HG03342 (cell line): ENCODE data around the gene GJA5.

Source experiments
- ATAC-seq: cut with Tn5 transposase; IDR thresholded peaks from one replicate; pipeline ENCODE4 v1.9.1; 2021; ENCODE audit warnings: mild to moderate bottlenecking, moderate library complexity; ENCODE audit not compliant: unreplicated experiment

Gene GJA5

DNA sequence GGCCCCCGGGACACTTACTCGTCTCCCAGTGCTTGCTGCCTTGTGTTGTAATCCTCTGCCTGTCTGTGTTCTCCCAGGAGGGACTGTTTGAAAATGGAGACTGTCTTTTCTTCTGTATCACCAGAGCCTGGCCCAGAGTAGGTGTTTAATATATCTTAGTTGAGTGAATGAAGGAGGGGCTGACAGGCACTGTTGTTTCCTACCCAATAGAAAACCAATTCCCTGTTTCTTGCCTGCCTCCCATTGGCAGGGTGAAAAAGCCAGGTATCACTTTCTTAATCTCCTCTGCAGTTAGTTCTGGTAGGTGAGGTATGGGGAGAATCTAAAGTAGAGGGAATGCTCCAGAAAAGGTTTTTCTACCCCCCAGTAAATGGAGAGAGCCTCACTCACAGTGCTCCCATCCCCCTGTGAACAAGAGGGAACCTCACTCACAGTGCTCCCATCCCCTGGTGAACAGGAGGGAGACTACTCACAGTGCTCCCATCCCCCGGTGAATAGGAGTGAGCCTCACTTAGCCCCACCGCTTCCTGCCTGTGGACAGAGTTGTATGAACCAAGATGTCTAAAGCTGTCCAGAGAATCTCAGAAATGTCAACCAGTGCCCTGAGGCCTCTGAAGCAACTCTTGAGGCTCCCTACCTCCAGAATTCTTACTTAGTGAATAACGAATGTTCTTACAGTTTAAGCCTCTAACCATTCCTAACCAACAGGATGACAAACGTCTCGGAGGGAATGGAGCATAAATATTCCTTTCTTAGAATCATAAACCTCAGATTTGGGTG lies at the start of gene GJA5:
GJA5 (minus strand) TSS at position 122 of the 780 bp plus-strand sequence. CDS start 1,364 bp downstream, outside the sequence.
- no peak for ATAC-seq

DNA sequence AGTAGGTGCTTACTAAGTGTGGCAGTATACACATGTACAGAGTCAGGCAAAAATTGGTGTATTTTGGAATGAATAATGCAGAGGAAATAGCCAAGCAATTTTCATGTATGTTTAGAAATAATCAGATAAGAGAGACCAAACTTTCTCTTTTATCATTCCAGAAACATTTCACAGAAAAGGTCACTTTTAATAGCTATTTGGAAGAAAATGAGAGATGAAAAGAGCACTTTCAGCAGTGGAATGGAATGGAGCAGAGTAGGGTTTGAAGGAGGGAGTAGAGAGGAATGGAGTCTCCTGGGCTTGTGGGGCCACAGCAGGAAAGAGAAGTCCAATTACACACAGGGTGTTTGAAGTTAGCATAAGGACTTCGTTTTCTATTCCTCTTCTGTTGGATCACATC lies 48.8 kb upstream of the GJA5 start:
- no peak for ATAC-seq

DNA sequence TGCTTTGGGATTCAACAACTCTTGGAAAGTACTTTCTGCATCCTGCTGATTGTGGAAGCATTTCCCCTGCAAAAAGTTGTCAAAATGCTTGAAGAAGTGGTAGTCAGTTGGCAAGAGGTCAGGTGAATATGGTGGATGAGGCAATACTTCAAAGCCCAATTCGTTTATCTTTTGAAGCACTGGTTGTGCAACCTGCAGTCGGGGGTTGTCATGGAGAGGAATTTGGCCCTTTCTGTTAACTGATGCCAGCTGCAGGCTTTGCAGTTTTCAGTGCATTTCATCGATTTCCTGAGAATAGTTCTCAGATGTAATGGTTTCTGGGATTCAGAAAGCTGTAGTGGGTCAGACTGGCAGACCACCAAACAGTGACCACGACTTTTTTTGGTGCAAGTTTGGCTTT lies 47.6 kb upstream of the GJA5 start:
- no peak for ATAC-seq

DNA sequence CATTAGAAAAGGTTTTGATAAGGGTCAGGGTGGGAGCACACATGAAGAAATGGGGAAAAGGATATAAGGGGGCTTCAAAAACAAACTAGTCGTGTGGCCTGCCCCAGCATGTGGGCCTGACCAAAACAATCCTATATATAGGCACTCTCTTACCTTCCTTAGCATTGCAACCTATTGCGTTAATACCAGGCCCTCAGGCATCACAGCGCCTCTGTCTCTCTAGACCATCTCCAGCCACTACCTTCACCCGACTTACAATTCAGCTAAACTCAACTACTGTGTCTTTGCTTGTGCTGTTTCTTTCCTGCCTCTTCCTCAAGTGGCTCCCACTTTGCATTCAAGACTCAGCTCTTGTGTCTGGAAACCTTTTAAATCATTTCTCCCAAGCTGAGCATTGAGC lies 47.0 kb upstream of the GJA5 start:
- ATAC-seq, result no peak

DNA sequence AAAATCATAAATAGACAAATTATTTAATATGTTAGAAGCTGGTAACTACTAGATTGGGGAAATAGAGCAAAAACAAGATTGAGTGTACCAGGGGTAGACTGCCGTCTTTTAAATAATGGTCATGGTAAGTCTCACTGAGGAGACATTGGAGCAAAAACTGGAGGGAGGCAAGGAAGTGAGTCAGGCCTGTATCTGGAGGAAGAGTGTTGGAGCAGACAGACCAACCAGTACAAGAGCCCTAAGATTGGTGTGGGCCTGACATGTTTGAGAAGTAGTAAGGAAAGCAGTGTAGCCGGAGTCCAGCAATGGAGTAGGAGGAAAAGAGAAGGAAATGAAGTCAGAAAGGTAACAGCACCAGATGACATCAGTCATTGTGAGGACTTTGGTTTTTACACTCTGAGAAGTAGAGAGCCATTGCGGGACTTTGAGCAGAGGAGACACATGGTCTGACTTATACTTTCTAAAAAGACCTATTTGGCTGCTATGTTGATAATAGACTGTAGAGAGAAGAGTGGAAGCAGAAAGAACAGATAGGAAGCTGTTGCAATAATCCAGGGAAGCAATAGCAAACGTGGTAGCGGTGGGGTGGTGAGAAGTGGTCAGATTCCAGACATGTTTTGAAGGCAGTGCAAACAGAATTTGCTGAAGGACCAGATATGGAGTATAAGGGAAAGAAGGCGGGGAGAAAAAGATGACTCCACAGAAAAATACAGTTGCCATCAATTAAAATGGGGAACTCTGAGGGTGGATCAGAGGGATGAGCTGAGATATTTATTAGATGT lies 44.7 kb upstream of the GJA5 start:
- ATAC-seq, result no peak

DNA sequence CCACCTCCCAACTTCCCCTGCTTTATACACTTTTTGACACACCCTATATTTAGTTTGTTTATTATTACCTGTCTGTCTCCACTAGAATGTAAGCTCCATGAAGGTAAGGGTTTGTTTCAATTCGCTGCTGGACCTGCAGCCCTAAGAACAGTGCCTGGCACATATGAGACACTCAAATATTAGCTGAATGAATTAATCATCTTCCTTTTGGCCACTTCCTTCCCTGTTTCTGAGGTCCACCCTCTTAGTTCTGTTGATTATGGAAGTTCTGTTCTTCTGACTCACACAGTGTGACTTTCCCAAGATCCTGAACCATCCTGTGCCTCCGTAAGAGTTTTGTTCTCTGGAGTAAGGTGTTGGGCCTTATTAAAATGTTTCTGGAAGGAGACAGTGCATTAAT lies 40.4 kb upstream of the GJA5 start:
- ATAC-seq, result no peak

DNA sequence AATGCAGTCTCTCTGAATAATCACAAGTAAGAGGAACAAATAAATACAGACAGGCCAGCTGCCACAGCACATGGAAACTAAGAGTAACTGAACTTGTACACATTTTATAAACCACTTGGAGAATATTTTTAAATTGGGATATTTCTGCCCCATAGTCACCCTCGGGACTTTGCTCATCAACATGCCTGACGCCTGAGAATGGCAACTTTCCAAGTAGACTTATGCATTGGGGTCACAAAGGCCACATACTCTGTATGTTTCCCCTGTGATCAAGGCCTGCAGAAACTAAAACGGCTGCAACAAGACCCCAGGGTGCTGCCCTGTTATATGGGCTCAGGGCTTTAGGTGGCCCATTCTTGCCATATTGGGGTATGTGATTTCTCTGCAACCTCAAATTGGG lies 38.3 kb upstream of the GJA5 start:
- no peak for ATAC-seq

DNA sequence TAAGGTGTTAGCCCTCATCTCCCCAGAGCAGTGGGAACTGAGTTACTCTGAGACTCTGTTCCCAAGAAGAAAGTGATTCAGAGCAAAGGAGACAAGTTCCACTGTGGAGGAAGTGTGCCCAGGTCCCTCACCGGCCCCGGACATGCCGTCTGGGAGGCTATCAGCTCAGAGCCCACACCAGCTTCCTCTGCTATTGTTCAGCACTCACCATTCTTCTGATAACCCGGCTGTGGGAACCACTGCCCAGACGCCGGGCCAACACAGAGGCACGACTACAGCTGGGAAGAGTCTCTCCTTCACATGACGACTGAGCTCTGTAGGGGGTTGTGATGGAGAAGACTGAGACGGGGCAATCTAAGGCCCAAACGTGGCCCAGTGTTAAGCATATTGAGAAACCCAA lies 34.2 kb upstream of the GJA5 start:
- no peak for ATAC-seq

DNA sequence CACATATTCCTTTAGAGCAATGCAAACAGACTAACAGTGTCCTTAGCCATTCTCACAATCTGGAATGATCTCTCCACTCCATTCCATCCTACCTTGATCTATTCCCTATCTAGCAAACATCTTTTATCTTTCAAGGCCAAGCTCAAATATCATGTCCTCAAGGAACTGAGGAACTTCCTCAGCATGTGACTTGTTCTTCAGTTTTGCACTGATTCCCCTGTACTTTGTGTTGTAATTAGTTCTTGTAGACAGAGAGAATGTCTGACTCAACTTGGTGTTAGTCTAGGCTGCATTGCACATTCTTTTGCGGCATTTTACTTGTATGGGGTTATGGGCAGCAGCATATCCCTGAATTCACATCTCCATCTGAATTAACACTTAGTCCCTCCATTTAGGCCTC lies 31.5 kb upstream of the GJA5 start:
- no peak for ATAC-seq

DNA sequence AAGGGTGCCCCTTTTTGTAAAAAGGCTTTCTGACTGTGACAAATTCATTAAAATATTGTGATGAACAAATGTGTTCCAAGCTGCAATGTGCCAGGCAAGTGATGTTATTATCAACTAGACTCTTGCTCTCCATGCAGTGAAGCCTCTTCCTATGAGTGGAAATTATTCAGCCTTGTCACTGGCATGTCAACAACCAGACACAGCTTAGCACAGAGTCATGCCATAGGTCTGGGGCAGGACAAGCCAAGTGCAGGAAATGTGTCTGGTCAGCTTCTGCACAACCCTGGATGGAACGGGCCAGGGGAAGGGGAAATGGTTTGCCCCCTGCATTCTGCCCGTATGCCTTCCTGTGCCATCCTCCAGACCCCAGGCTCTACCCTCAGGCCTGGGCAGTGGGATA lies 27.4 kb upstream of the GJA5 start:
- ATAC-seq, result no peak

DNA sequence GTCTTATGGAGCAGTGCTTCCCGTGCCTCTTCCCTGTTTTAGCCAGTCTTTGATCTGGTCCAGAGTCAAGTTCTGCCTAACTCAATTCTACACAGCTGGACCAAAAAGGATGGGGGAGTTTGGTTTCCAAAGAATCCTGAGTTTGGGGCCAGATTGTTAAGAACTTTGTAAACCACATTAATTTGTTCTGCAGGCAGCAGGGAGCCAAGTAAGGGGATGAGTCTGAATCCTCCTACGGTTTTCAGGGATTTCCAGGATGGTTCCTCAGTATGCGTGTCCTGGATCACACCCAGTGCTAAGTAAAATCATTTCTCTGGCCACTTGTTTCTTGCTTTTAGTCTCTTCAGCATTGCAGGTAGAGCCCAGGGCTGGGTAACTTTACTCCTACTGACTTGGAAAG lies 26.1 kb upstream of the GJA5 start:
- no peak for ATAC-seq

DNA sequence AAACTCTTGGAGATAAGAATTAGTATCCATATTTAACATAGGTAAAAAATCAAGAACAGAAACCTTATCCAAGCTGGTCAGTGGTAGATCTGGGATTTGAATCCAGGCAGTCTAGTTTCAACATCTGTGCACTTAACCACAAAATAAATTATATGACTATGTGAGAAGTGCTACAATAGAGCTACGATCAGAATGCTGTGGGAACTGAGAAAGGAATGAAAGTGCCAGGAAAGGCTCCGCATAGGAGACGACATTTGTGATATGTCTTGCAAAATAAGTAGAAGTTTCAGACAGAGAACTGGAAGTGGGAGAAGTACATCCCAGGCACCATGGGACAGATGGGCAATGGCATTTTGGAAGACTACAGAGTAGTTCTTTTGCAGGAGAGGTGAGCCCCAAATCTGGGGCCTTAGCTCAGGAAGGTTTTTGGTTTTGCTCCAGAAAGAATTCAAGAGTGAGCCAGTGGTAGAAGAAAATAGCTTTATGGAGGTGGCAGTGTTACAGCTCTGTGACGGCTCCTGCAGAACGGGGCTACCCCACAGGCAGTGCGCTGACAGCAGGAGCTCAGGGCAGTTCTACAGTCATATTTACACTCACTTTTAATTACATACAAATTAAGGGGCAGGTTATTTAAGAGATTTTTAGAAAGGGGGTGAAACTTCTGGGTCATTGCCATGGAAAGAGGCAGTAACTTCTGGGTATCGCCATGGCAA lies 25.5 kb upstream of the GJA5 start:
- no peak for ATAC-seq

DNA sequence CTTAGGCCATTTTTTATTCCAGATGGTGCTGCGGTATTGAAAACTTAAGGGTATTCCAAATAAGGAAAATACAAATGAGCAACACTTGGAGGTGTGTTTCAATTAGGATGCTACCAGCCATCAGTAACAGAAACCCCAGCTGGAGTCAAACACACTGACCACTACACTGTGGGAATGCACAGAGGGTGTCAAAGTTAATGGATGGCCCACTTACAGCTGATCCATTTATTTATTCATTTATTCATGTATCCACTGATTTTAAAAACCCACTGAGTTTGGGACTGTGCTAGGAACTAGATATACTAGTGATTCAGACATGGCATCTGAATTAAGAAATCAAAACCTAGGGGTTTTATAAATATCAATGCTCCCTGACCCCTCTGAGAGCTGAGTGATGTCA lies 24.5 kb upstream of the GJA5 start:
- ATAC-seq, result no peak

DNA sequence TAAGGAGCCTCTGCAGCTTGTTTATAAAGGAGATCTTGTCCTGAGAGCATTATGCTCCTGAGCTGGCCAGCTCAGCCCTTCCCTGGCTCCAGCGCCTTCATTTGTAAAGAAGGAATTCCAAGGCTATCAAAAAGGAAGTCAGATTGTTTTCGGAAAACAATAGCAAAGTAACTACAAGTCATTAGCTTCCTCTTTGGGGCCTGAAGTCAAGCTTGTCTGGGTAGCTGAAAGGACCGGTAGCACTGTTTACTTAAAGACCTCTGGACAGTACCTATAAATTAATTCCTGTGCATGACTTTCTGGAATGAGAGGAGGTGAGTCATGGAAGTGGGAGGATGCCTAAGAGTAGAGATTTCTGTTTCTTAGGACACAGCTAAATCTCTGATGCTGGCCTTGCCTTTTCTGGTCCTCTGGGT lies 20.7 kb upstream of the GJA5 start:
- ATAC-seq, result no peak

DNA sequence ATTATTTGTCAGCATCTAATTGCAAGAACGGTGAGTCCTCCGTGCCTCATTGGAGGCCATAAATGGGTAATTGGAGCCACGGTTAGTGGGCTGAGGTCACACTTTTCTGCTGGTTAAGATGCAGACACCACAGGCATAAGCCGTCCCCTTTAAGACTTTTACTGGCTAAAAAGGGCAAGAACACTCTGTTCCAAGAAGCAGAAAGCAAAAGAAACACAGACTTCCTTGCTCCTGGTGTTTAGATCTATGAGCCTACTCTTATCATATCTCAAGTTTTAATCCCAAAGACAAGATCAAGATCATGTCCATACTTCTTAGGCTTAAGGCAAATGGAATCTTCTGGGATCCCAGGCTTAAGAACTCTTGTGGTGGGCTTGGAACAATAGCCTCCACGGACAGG lies 17.3 kb upstream of the GJA5 start:
- ATAC-seq, result no peak

DNA sequence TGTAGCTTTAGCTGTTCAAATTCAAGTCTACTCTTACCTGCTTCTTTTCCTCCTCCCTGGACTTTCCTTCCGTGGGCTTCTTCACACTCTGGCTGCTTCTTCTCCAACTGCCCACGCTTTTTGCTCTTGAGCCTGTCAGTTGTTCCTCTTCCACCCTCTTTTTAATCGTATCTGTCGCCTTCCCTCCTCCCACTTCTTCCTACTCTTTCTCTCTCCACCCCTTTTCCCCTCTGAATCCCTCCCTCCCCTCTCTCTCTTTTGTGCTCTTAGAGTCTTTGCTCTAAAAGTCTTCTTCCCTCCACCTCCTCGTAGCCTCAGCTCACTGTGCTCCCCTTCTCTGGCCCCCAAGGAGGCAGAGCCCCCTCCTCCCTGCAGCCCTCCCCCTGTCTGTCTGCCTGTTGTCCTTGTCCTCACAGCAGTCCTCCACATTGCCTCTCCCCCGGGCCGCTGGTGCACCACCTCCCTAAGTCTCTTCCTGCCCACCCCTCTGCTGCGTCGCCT lies 12.9 kb upstream of the GJA5 start:
- no peak for ATAC-seq

DNA sequence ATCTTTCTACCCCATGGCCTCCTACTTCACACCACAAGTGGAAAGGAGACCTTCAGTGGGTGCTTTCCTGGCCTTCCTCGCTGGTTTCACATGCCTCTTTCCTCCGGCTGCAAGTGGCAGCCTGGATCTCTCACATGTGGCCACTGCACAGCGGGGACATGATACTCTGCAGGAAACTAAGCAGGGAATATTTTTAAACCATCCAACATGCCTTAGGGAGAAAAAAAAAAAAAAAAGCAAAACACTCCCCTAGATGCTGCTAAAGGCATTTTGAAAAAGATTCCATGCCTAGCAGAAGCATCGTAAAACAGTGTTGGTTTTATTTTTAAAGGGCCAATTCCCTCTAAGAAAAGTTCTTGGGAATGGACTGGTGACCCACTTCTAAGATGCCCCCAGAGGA lies 12.2 kb upstream of the GJA5 start:
- no peak for ATAC-seq

DNA sequence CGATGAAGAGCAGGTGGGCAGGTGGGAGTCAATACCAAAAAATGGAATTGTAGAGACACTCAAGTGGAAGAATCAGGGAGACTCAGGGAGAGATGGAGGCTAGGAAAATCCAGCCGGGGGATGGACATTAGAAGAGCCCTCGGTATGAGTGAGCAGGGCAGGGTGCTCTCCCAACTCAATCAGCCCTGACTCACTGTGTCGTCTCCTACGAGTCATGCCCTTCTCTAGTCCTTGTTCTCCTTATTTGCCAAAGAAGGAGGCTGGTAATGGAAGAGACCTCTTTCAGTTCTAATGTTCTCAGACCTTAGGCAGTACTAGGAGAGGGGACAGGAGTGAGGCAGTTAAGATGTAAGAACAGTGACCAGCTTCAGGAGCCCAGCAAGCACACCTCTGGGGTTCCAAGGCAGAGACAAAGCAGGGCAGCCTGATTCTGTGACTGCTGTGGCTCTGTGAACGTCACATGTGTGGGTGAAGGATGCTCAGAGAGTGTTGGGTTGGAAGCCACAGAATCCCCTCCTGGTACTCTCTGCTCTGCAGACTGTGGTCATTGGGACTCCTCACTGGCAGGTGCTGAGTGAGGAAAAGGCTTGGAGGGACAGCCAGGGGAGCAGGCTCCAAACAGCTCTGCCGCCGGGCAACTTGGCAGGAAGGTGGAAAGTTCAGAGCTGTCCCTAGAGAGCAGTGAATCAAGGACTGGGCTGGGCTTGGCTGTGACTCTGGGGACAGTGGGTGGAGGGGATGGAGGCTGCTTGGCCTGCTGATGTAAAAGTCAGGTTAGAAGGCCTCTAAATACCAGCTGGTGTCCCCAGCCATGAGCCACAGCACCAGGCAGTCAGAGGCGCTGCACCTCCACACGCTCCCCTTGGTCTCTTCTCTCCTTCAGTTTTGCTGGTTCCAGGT lies 11.1 kb upstream of the GJA5 start:
- no peak for ATAC-seq

DNA sequence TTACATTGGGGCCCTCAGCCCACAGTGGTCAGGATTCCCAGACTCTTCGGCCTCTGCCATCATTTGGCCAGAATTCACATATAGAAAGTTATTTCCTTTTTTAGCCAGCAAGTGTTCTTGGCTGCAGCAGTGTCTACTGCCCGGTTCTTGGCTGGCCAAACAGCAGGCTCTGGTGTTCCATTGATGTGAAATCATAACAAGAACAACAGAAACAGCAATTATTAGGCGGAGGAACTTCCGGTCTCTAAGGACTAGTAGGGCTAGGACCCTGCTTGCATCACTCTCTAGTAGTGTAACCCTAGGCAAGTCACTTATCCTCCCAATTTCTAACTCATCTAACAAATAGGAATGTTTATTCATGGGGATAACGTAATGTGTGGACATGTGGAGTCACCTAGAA lies 8.7 kb upstream of the GJA5 start:
- ATAC-seq, result no peak

DNA sequence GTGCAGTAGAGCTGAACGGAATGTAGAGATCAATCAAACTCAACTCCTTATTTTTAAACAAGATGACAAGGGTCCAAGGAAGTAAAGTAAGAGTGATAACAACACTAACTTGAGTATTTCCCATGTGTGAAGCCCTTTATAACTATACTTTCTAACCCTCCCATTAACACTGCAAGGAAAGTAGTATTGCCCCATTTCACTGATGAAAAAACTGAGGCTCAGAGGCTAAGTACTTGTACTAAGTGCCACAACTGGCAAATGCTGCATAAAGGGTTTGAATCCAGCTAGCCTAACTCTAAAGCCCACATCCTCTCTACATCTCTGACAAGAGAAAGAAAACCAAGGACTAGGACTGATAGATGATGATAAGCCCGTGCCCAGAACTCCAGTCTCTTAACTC lies 8.2 kb upstream of the GJA5 start:
- ATAC-seq, result no peak

DNA sequence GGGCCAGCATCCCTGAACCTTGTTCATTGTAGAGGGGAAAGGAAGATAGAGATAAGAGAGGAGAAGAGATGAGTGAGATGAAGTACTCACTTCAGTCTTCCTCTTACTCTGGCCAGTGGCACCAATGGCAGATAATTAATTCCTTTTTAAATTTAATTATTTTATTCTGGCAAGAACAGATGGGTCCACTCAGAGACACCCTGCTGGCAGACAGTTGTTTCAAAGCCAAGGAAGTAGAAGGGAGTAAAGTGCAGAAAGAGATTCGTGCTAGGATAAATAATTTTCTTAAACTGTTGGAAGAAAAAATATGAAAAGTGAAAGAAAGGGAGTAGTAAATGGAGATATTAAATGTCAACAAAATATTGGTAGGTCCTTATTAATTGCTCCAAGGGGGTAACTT lies 7.7 kb upstream of the GJA5 start:
- ATAC-seq, result no peak
